K562 (cell line): Measurements from ENCODE around the gene CCDC136. TPM values are rescaled to one million over a fixed set of nuclear protein-coding genes. Genes with fewer than 3 reads are reported as not detected.

Experiments
- CC2D1A ChIP-seq: fragments of 450-650 bp; IDR thresholded peaks from 2 replicates; pipeline ENCODE4 v1.6.1; 2017; ENCODE audit warnings: mild to moderate bottlenecking
- FOS ChIP-seq: IDR thresholded peaks from 3 replicates; pipeline ENCODE4 v1.6.1; 2011; ENCODE audit not compliant: insufficient read length; ENCODE audit errors: extremely low read depth
- KLF13 ChIP-seq: fragments of 450-650 bp; IDR thresholded peaks from 2 replicates; pipeline ENCODE4 v1.6.1; 2016; ENCODE audit warnings: missing genetic modification characterization, low read depth, mild to moderate bottlenecking, missing compliant biosample characterization, moderate library complexity, borderline replicate concordance
- MCM5 ChIP-seq: fragments of 450-650 bp; IDR thresholded peaks from 2 replicates; pipeline ENCODE4 v1.6.1; 2016; ENCODE audit warnings: low read depth
- MTA1 ChIP-seq: fragments of 450-650 bp; IDR thresholded peaks from 2 replicates; pipeline ENCODE4 v1.6.1; 2017; ENCODE audit warnings: borderline replicate concordance
- NFE2L1 ChIP-seq: fragments of 450-650 bp; IDR thresholded peaks from 2 replicates; pipeline ENCODE4 v1.6.1; 2016; ENCODE audit warnings: missing genetic modification characterization, low read depth, mild to moderate bottlenecking, missing compliant biosample characterization, moderate library complexity, borderline replicate concordance
- SMARCC2 ChIP-seq: fragments of 450-650 bp; IDR thresholded peaks from 2 replicates; pipeline ENCODE4 v1.6.1; 2017; ENCODE audit warnings: antibody characterized with exemption, moderate library complexity, mild to moderate bottlenecking, low read depth
- SNRNP70 ChIP-seq: fragments of 200-400 bp; formaldehyde crosslinking; optimal IDR thresholded peaks from 2 replicates; pipeline ENCODE3; 2017; ENCODE audit warnings: low read depth, low read length
- TAF1 ChIP-seq: IDR thresholded peaks from 2 replicates; pipeline ENCODE4 v1.6.1; 2011; ENCODE audit warnings: mild to moderate bottlenecking, low read length, moderate library complexity; ENCODE audit not compliant: insufficient read depth, control insufficient read depth, severe bottlenecking; ENCODE audit errors: extremely low read depth
- ZBTB9 ChIP-seq: fragments of 450-650 bp; formaldehyde crosslinking; IDR thresholded peaks from 2 replicates; pipeline ENCODE4 v1.4.0; 2020; ENCODE audit warnings: mild to moderate bottlenecking, moderate library complexity
- ZNF165 ChIP-seq: fragments of 250-450 bp; sonication (Bioruptor Pico); IDR thresholded peaks from 2 replicates; pipeline ENCODE4 v1.4.0; 2020; ENCODE audit warnings: borderline replicate concordance
- ZNF695 ChIP-seq: fragments of 450-650 bp; formaldehyde crosslinking; IDR thresholded peaks from 2 replicates; pipeline ENCODE4 v1.4.0; 2020; ENCODE audit warnings: mild to moderate bottlenecking, moderate library complexity
- ZNF766 ChIP-seq: fragments of 200-800 bp; sonication (Bioruptor generic); conservative IDR thresholded peaks from 2 replicates; pipeline ENCODE4 v1.6.1; 2016; ENCODE audit warnings: missing genetic modification characterization, missing compliant biosample characterization
- polyA plus RNA-seq, 8 experiments: library from polyadenylated mRNA; depleted of rRNA in 4 of 8; stranded (reverse) in 5 of 8; unstranded in 3 of 8; fragments of >200 nt; fragmentation: Nextera tagmentation in 2 of 8; fragmentation: Illumina TruSeq in 1 of 8; extraction: Ambion mirVana in 2 of 8; extraction: Trizol in 1 of 8; gene quantifications; 2 replicates each; pipeline versions ENCODE4 v1.2.1 to v1.2.3, GENCODE V29; 2011 to 2014; ENCODE audit warnings: inconsistent platforms in 1 of 8, missing spikeins in 1 of 8
- total RNA-seq, 7 experiments: library from RNA; depleted of rRNA in 6 of 7; stranded (reverse); fragments of >200 nt in 6 of 7; fragmentation: Illumina TruSeq in 2 of 7; extraction: Trizol in 2 of 7; gene quantifications; 2 replicates each; pipeline versions ENCODE4 v1.2.1 to v1.2.3, GENCODE V29; 2011 to 2021; ENCODE audit warnings: low replicate concordance in 1 of 7
- TF ChIP-seq, protein P1 (sequence below), 2 experiments: fragments of 450-650 bp in 1 of 2; sonication (generic) in 1 of 2; formaldehyde crosslinking; conservative IDR thresholded peaks; 2 replicates each; pipeline versions ENCODE4 v1.4.0 to v1.8.1; 2020 to 2022; ENCODE audit warnings: mild to moderate bottlenecking in 1 of 2, missing genetic modification reagents in 1 of 2
- TF ChIP-seq, protein P2 (sequence below), 2 experiments: IDR thresholded peaks in 1 of 2; conservative IDR thresholded peaks in 1 of 2; 2 replicates each; pipeline ENCODE4 v1.6.1; 2016; ENCODE audit warnings: low read depth in 2 of 2, mild to moderate bottlenecking in 1 of 2, missing compliant biosample characterization in 1 of 2, missing genetic modification characterization in 1 of 2, moderate library complexity in 1 of 2
- TF ChIP-seq, protein P3 (sequence below): fragments of 450-650 bp; IDR thresholded peaks from 2 replicates; pipeline ENCODE4 v1.6.1; 2016; ENCODE audit warnings: low read depth, mild to moderate bottlenecking, moderate library complexity

The CCDC136 gene
- total and polyA plus RNA-seq, 9 of the 15 experiments (the other 6 are each of a cell fraction or from before 2014, with no cell fraction given), result 2.4 to 40.8 (median 26.5) TPM

GRCh38 chr7:128783143-128783861 is 8.5 kb upstream of the CCDC136 start (continued):
- TF ChIP-seq, protein P1, sequence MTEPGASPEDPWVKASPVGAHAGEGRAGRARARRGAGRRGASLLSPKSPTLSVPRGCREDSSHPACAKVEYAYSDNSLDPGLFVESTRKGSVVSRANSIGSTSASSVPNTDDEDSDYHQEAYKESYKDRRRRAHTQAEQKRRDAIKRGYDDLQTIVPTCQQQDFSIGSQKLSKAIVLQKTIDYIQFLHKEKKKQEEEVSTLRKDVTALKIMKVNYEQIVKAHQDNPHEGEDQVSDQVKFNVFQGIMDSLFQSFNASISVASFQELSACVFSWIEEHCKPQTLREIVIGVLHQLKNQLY (CRISPR knock-in tag; conservative IDR thresholded peaks at IDR 0.05), result 0 out of 4 replicates have a peak, but pooled peaks of 1 of the 2 experiments have one; percentile 9
- TF ChIP-seq FOS, result peak; percentile 19
- peak; percentile 57 for TF ChIP-seq TAF1
- TF ChIP-seq ZNF695, result no peak
- peak; percentile 64; the same call in 1 of the 2 replicates for TF ChIP-seq CC2D1A
- TF ChIP-seq SMARCC2, result no peak
- no peak for TF ChIP-seq MCM5
- TF ChIP-seq ZBTB9 (CRISPR knock-in tag), result peak; percentile 95
- 0 out of 2 replicates have a peak, but pooled peaks have one; percentile 13 for TF ChIP-seq ZNF165 (CRISPR knock-in tag)
- TF ChIP-seq MTA1, result peak; percentile 88
- TF ChIP-seq NFE2L1 (tag), result no peak
- TF ChIP-seq ZNF766, result peak; percentile 64; the same call in 1 of the 2 replicates
- TF ChIP-seq, protein P2, sequence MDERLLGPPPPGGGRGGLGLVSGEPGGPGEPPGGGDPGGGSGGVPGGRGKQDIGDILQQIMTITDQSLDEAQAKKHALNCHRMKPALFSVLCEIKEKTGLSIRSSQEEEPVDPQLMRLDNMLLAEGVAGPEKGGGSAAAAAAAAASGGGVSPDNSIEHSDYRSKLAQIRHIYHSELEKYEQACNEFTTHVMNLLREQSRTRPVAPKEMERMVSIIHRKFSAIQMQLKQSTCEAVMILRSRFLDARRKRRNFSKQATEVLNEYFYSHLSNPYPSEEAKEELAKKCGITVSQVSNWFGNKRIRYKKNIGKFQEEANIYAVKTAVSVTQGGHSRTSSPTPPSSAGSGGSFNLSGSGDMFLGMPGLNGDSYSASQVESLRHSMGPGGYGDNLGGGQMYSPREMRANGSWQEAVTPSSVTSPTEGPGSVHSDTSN (CRISPR knock-in tag; IDR thresholded peaks at IDR 0.05; ENCODE audit: low read depth), result no peak
- TF ChIP-seq, protein P2 (tag; conservative IDR thresholded peaks at IDR 0.05; ENCODE audit: low read depth), result no peak
- TF ChIP-seq, protein P3, sequence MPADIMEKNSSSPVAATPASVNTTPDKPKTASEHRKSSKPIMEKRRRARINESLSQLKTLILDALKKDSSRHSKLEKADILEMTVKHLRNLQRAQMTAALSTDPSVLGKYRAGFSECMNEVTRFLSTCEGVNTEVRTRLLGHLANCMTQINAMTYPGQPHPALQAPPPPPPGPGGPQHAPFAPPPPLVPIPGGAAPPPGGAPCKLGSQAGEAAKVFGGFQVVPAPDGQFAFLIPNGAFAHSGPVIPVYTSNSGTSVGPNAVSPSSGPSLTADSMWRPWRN, result peak; percentile 29; the same call in 1 of the 2 replicates
- peak; percentile 34 for TF ChIP-seq SNRNP70
- peak; percentile 73; the same call in 1 of the 2 replicates for TF ChIP-seq KLF13 (tag)
